SU-DHL-6 (cell line): ENCODE results near the gene ECHDC3.

Experiments used
- H2AFZ ChIP-seq: fragments of 200-600 bp; sonication (generic); 2 replicates; pipeline ENCODE4 v1.6.1; 2014; ENCODE audit warnings: low read depth, mild to moderate bottlenecking, moderate library complexity, mixed read lengths, antibody characterized with exemption, low read length; ENCODE audit not compliant: severe bottlenecking
- H3F3A ChIP-seq: fragments of 200-600 bp; shearing (Covaris generic); 2 replicates; pipeline ENCODE4 v1.6.0; 2016; ENCODE audit warnings: antibody characterized with exemption, mild to moderate bottlenecking; ENCODE audit not compliant: insufficient read depth
- H3K27ac ChIP-seq: fragments of 200-600 bp; sonication (generic); 2 replicates; pipeline ENCODE4 v1.5.1; 2016; ENCODE audit warnings: low read depth, mild to moderate bottlenecking, low read length, moderate library complexity, mixed read lengths
- H3K27me3 ChIP-seq: fragments of 200-600 bp; sonication (generic), shearing (Covaris generic); 2 replicates; pipeline ENCODE4 v1.6.0; 2014; ENCODE audit warnings: mild to moderate bottlenecking, low read length
- H3K36me3 ChIP-seq: fragments of 200-600 bp; sonication (generic); 2 replicates; pipeline ENCODE4 v1.6.1; 2014; ENCODE audit warnings: mild to moderate bottlenecking, low read length, mixed read lengths
- H3K4me2 ChIP-seq: fragments of 300-600, 200-600 bp; shearing (Covaris generic), sonication (generic); 2 replicates; pipeline ENCODE4 v1.6.0; 2014; ENCODE audit warnings: low read length, low read depth, mild to moderate bottlenecking; ENCODE audit not compliant: poor library complexity, severe bottlenecking
- H3K4me3 ChIP-seq: fragments of 200-600 bp; sonication (generic); 2 replicates; pipeline ENCODE4 v1.5.1; 2014; ENCODE audit warnings: antibody characterized with exemption, low read length, mild to moderate bottlenecking, mixed read lengths; ENCODE audit not compliant: insufficient read depth, poor library complexity, severe bottlenecking
- H3K79me2 ChIP-seq: fragments of 200-600 bp; sonication (generic); 2 replicates; pipeline ENCODE4 v1.6.1; 2014; ENCODE audit warnings: mild to moderate bottlenecking, low read length, moderate library complexity; ENCODE audit not compliant: insufficient read depth
- H3K9ac ChIP-seq: fragments of 200-600 bp; sonication (generic); 2 replicates; pipeline ENCODE4 v1.7.0; 2014; ENCODE audit warnings: mild to moderate bottlenecking, low read length
- H3K9me2 ChIP-seq: fragments of 200-600 bp; sonication (generic); replicated peaks from 2 replicates; pipeline ENCODE4 v1.6.1; 2014; ENCODE audit warnings: low read length; ENCODE audit not compliant: insufficient read depth
- H3K9me3 ChIP-seq: fragments of 200-600 bp; sonication (generic); 2 replicates; pipeline ENCODE4 v1.6.1; 2014; ENCODE audit warnings: low read length, mixed read lengths; ENCODE audit not compliant: insufficient read depth
- H4K20me1 ChIP-seq: fragments of 200-600 bp; sonication (generic); 2 replicates; pipeline ENCODE4 v1.6.1; 2014; ENCODE audit warnings: low read depth, mild to moderate bottlenecking, antibody characterized with exemption, low read length, moderate library complexity, mixed read lengths
- EZH2phosphoT487 ChIP-seq: fragments of 200-600 bp; sonication (generic), shearing (Covaris generic); conservative IDR thresholded peaks from 2 replicates; pipeline ENCODE4 v1.6.1; 2018; ENCODE audit warnings: mild to moderate bottlenecking, antibody characterized with exemption, low read length, moderate library complexity, mixed read lengths
- TF ChIP-seq, protein P1 (sequence below): fragments of 200-600 bp; sonication (generic); IDR thresholded peaks from one replicate; pipeline ENCODE4 v1.5.1; 2017; ENCODE audit warnings: antibody characterized with exemption, mild to moderate bottlenecking, low read length, moderate library complexity; ENCODE audit not compliant: insufficient read depth, poor library complexity, severe bottlenecking

The ECHDC3 gene

DNA sequence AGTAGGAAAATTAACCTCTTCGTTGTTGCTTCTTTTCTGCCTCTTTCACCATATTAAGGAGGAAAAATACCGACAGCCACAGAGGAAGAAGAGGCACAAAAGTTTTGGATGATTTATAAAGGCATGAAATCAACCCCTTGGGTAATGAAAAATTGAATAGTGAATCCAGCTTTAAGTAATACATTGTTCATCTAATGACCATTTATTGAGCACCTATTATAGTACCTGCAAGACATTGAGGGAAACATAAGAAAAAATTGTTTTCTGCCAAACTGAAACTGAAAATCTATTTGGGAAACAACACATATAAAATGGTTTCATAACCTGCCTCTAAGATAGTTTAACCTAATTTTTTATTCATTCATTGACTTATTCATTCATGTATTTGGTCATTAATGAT, 8.2 kb downstream of the ECHDC3 start:
- H3K27me3 ChIP-seq, result no peaks in the 10 kb centered on the region
- no peaks in the 10 kb centered on the region for H4K20me1 ChIP-seq
- no peaks in the 10 kb centered on the region for H3K9me2 ChIP-seq
- H3K9ac ChIP-seq, result no peak overlapping the region
- no peaks in the 10 kb centered on the region for H3K36me3 ChIP-seq
- H3K4me3 ChIP-seq, result no peak overlapping the region
- no peaks in the 10 kb centered on the region for H3F3A ChIP-seq
- no peaks in the 10 kb centered on the region for H3K79me2 ChIP-seq
- H3K4me2 ChIP-seq, result no peak overlapping the region
- no peaks in the 10 kb centered on the region for H3K9me3 ChIP-seq
- no peak overlapping the region for H2AFZ ChIP-seq
- H3K27ac ChIP-seq, result no peak overlapping the region
- TF ChIP-seq, protein P1, sequence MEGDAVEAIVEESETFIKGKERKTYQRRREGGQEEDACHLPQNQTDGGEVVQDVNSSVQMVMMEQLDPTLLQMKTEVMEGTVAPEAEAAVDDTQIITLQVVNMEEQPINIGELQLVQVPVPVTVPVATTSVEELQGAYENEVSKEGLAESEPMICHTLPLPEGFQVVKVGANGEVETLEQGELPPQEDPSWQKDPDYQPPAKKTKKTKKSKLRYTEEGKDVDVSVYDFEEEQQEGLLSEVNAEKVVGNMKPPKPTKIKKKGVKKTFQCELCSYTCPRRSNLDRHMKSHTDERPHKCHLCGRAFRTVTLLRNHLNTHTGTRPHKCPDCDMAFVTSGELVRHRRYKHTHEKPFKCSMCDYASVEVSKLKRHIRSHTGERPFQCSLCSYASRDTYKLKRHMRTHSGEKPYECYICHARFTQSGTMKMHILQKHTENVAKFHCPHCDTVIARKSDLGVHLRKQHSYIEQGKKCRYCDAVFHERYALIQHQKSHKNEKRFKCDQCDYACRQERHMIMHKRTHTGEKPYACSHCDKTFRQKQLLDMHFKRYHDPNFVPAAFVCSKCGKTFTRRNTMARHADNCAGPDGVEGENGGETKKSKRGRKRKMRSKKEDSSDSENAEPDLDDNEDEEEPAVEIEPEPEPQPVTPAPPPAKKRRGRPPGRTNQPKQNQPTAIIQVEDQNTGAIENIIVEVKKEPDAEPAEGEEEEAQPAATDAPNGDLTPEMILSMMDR, result no peak
- no peak for TF ChIP-seq EZH2phosphoT487

DNA sequence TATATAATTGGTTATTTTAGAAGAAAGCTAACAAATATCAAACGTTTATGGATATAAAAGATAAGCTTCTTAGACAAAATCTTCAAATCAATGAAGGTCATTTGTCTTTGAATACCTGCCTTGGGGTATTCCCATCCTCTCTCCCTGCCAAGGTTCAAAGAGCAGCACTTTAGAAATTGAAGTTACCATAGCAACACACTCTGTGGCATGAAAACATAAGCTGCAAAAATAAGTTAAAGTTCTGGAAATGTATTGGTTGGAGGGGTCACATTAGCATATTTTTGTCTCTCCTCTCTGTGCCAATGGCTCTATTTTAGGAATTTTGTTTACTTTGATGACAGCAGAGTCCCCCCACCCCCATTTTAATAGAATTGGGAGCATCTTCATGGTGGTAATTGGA, 12.0 kb downstream of the ECHDC3 start:
- Histone ChIP-seq H3K27me3 (no peaks in the 10 kb centered on the region), H3K4me3 (no peak overlapping the region), H3K9ac (no peak overlapping the region), H3K36me3 (no peaks in the 10 kb centered on the region), H3K9me2 (no peaks in the 10 kb centered on the region), H3K9me3 (no peaks in the 10 kb centered on the region), H3K27ac (no peak overlapping the region), H3F3A (no peaks in the 10 kb centered on the region), H4K20me1 (no peaks in the 10 kb centered on the region), H3K79me2 (no peaks in the 10 kb centered on the region), H3K4me2 (no peak overlapping the region), H2AFZ (no peak overlapping the region)
- TF ChIP-seq, protein P1, result no peak
- TF ChIP-seq EZH2phosphoT487, result no peak

DNA sequence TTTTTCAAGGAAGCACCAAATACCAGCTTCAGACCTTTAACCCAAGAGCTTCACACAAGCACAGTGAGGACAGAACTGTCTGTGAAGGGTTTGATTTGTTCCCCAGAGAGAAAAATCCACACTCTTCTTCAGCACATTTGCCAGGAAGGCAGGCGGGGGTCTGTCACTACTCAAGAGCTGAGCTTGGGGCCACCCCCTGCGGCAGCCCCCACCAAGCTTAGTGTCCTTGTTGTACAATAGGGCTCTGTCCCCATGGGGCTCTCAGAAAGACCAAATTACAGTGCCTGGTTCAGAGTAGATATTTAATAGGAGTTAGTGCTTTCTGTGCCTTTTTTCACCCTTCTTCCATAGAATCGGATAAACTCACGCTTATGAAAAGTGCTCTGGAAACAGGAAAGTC, 12.4 kb downstream of the ECHDC3 start:
- H3K27ac ChIP-seq, result no peak overlapping the region
- no peak overlapping the region for H3K9ac ChIP-seq
- no peaks in the 10 kb centered on the region for H4K20me1 ChIP-seq
- H3K4me3 ChIP-seq, result no peak overlapping the region
- H3K27me3 ChIP-seq, result no peaks in the 10 kb centered on the region
- H3K79me2 ChIP-seq, result no peaks in the 10 kb centered on the region
- TF ChIP-seq, protein P1, result no peak
- no peak for TF ChIP-seq EZH2phosphoT487
- no peaks in the 10 kb centered on the region for H3K9me2 ChIP-seq
- H3K9me3 ChIP-seq, result no peaks in the 10 kb centered on the region
- no peaks in the 10 kb centered on the region for H3K36me3 ChIP-seq
- no peak overlapping the region for H2AFZ ChIP-seq
- H3K4me2 ChIP-seq, result no peak overlapping the region
- H3F3A ChIP-seq, result no peaks in the 10 kb centered on the region
